Activated T-cell treated with anti-CD3 and anti-CD28 coated beads, Interleukin-2, amount 50 U/mL, for 48 hours (primary cell): ENCODE results near the gene PEAK1.

Experiments used
- DNase-seq, 2 experiments: peaks; one replicate each; pipeline ENCODE4 v3.0.0-alpha.2; 2020

Gene PEAK1

DNA sequence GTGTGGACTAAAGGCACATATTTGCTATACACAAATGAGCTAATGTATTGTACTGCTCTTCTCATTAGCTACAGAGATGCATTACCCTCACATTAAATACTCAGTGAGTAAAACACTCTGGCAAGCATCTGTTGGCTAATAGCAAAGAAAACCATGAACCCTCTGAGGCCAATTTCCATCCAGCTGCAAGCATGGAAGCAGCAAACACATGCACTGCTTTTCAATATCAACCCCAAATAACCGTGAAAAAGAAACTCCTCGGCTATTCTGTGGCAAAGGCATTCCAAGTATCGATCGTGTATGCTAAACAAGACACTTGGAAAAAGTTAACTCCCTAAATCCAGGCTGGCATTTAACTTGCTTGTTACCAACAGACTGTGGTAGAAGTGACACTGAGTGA, 67.0 kb downstream of the PEAK1 start:
- no peak for DNase-seq

DNA sequence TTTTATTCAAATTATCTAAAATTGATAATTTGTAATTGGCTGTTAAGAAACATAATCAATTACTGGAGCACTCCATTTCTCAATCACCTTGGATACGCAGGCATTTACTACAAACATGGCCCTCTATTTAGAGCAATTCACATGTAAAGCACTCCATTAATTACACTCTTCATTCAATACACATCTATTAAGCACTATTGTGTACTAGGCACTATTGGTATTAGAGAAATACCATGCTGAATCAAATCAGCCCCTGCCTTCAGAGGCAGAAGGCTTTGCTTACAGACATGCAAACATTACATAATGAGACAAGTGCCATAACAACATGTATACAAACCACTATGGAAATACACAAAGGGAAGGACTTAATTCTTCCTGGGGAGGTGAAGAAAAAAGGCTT, 69.1 kb downstream of the PEAK1 start:
- DNase-seq = no peak

GRCh38 chr15:77349666-77350065, 70.2 kb downstream of the PEAK1 start:
- DNase-seq = no peak

DNA sequence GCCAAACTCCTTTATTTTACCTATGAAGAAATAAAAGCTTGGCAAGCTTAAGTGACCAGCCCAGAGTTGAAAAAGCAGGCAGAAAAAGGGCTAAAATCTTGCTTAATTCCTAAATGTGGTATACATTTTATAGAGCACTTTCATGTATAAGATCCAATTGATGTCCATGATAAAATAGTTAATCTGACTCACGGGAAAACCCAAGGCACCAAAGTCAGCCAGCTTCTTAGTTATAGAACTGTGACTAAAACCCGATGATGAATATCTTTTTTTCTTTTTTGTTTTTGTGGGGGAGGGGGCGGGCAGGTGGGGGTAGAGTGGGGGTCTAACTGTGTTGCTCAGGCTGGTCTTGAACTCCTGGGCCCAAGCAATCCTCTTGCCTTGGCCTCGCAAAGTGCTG, 71.4 kb downstream of the PEAK1 start:
- no peak for DNase-seq

- no peak for DNase-seq
Measured at GRCh38 chr15:77347197-77347596, 72.7 kb downstream of the PEAK1 start.

DNA sequence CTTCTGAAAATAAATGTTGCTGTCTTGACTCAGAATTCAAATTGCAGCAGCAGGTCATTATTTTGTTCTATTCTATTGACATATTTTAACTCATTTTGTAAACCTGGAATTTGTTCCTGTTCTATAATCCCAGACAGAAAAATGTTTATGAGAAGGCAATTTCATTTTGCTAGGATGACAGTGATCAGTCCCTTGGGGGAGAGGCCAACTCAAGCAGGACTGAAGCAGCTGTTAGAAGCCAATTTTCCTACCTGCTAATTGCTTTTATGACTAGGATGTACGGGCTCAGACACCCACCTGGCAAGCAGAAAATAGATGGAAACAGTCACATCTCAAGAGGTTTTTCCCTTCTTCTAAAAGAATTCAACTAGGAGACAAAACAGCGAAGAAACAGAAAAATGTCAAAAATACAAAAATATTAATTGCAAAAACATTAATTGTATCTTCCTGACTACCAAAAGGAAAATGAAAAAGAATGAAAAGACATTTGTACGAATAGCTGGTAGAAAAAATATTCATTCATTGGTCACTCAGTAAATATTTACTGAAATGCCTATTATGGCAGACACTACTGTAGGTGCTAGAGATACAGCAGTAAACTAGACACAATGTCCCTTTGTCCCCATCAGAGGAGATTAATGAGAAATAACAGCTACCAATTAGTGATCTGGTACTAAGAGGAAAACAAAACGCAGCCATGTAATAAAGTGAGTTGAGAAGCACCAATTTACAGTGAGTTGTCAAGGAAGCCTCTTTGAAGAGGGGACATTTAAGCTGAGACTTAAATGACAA, 73.5 kb downstream of the PEAK1 start:
- no peak for DNase-seq

GRCh38 chr15:77342807-77343206, 77.1 kb downstream of the PEAK1 start:
- no peak for DNase-seq

DNA sequence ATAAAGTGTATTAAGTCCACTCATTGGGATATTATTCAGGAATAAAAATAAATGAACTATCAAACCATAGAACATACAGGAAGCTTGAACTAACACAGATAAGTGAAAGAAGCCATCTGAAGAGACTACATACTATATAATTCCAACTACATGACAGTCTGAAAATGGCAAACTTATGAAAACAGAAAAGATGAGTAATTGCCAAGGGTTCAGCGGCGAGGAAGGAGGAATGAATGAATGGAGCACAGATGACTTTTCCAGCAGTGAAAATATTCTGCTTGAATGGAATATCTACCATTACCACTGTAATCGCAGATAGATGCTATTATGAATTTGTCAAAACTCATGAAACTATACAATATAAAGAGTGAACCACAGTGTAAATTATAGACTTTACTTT, 79.7 kb downstream of the PEAK1 start:
- DNase-seq = no peak

DNA sequence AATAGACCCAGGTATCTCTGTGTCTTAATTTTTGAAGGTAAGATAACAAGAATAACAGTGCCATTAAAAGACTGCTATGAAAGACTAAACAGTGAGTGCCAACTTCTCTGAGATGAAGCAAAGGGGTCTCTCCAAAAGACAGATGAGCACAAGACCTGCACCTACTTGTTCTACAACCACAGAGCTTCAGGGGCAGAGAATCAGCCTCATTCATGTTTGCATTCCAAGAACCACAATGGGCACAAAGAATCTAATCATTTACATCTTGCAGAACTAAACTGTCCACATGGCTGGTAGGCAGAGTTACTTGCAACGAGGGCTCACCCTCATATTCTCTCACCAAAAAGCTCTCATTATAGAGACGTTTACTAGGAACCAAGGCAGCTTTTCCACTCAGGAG, 83.9 kb downstream of the PEAK1 start:
- no peak for DNase-seq

DNA sequence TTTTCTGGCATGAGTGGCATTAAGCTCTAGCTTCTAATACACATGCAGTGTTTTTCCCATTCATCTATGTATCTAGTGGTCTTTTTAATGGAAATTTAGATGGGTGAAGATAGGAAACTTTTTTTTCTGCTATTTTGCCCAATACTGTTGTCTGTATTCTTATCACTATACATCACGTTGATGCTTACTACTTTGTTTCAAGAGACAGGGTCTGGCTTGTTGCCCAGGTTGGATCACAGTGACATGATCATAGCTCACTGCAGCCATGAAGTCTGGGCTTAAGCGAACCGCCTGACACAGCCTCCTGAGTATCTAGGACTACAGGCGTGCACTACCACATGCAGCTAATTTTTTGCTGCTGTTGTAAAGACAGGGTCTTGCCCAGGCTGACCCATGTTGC, 84.6 kb downstream of the PEAK1 start:
- no peak for DNase-seq

DNA sequence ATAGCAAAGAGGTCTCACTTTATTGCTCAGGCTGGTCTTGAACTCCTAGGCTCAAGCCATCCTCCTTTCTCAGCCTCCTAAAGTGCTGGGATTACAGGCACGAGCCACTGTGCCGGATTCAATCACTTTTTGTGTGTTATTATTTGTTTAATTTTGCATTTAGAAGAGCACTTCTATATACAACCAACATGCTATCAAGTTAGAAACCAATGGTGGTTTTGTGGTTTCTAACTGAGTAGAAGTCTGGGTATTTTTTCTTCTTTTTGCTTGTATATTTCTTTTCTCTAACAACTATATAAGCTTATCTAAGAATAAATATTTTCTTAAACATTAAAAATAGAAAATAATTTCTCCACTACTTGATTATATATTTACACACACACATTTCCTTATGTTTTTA, 86.7 kb downstream of the PEAK1 start:
- no peak for DNase-seq

GRCh38 chr15:77329202-77329601, 90.7 kb downstream of the PEAK1 start:
- DNase-seq = no peak

DNA sequence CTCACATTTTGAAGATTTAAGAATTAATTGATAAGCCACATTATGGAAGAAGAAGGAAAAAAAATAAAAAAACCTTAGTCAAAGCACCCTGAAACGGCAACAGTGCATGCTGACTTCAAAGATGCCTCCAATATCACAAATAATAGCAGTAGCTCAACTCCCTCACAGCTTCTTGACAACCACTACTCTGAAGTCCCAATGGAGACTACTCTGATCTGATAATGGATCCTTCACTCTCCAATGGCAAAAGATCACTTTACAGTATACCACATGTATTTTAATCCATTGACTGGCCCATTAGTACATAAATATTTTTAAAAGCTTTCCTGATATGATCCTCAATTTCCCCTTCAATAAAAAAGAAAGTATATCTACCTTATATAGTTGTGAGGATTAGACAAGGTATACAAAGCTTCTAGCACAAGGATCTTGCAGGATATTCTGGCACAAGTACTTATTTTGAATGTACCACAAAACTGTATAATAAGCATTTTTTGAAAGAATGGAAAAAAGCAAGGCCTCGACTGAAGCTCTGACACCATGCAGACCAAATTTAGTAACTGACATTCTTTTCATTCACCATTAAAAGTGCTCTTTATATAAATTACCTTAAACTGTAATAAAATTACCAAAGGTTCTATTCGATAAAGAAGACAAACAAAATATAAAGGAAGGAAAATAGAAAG, 91.9 kb downstream of the PEAK1 start:
- DNase-seq = no peak

DNA sequence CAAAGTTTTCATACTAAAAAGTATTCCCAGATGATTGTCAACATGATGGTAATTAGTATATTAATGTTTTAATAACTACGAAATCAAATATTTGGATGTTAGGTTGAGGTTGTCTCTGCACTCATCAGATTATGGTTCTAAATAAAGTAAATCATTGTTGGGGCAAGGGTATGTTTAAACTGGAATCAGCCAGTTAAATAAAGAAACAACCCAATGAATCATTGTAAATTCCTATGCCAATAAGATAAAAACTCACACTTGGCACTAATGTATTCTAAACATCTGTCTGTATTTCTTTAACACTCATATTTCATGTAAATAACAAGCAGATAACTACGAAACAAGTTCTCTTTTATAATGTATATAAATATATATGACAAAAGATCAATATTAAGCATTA, 92.7 kb downstream of the PEAK1 start:
- no peak for DNase-seq

DNA sequence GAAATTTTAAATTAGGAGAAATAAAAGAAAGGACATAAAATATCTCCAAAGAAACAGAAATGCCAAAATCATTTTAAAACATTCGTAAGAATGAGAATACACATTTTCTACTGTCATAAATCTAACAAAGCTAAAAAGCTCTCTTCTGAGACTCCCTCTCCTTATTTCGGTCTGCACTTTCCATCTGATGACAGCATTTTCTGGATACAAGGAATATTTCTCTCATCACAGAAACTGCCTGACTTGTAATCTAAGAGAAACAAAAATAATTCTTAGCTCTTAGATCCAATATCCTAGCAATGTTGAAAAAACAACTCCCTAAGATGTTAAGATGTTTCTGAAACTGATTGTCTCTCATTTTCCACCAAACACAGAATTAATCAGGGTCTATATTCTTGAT, 93.5 kb downstream of the PEAK1 start:
- DNase-seq = no peak

- DNase-seq = no peak
Measured at GRCh38 chr15:77312523-77312922, 107.4 kb downstream of the PEAK1 start.

DNA sequence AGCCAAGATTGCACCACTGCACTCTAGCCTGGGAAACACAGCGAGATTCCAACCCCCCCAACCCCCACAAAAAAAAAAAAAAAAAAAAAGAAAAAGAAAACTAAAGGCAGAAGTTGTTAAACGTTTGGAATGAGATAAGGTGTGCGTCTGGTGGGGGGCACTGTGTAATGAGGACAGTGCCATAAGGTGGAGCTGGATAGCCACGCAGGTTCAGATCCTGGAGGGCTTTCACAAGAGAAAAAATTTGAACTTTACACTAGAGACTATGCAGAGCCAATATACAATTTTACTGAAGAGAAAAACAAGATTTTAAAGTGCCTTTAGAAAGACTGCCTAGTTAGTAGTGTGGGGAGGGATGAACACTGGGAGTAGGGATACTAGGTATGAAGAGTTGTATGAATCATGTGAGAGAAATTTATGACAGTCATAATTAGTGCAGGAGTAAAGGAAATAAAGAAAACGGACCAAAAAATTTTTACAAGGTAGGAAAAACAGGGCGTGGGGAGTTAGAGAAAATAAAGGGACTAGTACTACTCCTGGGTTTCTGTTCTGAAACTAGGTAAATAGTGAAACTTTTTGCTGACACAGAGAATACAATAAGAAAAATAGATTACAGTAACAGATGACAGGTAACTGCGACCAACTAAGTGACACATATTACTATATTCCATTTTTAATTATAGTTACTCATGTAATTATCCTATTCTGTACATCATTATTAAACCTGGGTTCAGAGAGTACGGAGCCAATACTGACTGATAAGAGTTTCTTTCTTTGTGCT, 108.1 kb downstream of the PEAK1 start:
- no peak for DNase-seq

DNA sequence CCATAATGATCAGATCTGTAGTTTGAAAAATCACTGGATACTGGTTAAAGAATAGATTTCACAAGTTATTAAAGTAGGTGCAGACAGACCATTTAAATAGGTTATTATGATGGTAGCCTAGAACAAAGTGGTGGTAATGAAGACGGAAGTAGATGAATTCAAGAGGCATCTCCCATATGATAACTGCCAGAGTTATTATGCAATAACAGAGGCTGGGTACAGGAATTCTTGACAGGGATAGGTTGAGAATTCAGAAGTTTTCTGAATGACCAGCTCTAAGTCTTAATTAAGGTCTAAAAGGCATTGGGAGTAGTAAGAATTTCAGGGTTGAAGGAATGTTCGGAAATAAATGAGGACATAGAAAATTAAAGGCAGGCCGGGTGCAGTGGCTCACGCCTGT, 108.9 kb downstream of the PEAK1 start:
- no peak for DNase-seq

GRCh38 chr15:77309392-77309791, 110.5 kb downstream of the PEAK1 start:
- no peak for DNase-seq

DNA sequence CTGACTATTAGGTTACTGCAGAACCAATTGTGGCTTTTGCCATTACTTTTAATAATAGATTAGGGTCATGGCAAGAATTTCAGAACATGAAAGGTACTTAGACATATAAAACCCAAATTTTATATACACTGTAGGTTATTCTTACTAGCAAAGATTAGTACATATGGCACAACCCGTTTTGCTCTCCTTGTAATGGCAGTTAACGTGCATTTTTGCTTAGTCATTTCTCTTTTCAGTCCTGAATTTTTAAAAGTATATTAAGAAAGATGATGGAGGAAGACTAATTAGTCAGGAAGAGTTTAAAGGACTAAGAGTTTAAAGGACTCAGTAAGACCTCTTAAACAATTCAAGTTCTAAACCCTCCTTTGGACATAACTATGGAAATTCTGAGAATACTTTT, 114.0 kb downstream of the PEAK1 start:
- DNase-seq = no peak

GRCh38 chr15:77296773-77297337, 123.0 kb downstream of the PEAK1 start:
- no peak for DNase-seq

DNA sequence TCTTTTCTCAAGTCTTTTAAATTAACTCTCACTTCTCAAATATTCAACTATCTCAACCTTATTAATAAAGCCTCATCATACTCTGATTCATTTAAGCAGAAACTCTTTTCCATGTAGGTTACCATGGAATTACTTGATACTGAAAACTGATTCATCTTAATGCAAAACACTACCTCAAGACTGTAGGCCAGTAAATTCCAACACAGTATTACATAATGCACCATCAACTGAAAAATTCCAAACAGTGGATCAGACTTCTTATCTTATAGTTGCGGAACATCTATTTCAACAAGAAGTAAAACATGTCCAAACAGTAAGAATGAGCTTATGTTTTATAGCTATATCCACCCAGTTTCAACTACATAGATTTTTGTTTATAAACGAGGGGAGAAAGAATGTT, 124.5 kb downstream of the PEAK1 start:
- DNase-seq = no peak

DNA sequence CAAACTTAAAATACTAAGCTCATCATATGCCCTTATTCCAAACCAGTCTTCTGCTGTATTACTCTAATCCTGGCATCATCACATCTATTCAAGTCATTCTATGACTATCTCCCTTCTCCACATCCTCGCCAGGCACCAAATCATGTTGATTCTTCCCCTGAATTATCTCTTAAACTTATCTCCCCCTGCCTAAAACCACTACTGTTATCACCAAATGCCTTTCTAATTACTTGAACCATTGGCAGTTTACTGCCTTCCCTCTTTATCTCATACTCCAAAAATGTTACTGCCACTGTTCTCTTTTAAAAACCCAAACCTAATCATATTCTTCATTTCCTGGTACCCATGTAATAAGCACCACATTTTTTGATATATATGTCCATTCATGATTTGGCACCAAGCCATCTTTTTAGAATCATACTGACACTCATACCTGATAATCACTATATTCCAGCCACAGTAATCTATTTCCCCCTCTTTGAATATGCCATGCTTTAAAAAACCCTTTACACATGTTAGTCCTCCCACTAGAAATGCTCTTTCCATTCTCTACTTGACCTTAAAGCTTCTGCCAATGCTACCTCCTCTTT, 126.8 kb downstream of the PEAK1 start:
- no peak for DNase-seq
